ENCODE measurements around the gene AHSA1. TPM values are rescaled to one million over a fixed set of nuclear protein-coding genes. Genes with fewer than 3 reads are reported as not detected.

Gene AHSA1
- total RNA-seq, 2 donors from 2014 or later: 78.3 to 85.3 TPM

DNA sequence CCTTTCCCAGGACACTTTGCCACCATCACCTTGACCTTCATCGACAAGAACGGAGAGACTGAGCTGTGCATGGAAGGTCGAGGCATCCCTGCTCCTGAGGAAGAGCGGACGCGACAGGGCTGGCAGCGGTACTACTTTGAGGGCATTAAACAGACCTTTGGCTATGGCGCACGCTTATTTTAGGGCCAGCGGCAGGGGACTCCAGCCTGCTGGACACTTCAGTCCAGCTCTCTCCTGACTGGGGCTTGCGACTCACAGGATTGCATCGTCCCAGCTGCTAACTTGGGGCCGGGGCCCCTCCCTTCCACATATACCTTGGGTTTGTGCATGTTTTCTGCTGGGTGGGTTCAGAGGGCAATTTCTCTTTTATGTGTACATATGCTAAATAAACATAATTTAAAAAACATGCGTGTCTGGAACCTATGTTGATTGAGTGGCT is 11.2 kb downstream of the AHSA1 start:
- intact Hi-C loops (cut with DNase I): no loop called here
- no peak for DNase-seq (ENCODE audit: low spot score)

GRCh38 chr14:77469539-77469938 is 11.6 kb downstream of the AHSA1 start:
- intact Hi-C loops (cut with DNase I): no loop called here
- DNase-seq (ENCODE audit: low spot score): no peak

- no peak for DNase-seq (ENCODE audit: low spot score)
These were observed 12.5 kb downstream of the AHSA1 start for GRCh38 chr14:77470224-77470870.

GRCh38 chr14:77473921-77474320 is 16.0 kb downstream of the AHSA1 start:
- intact Hi-C loops (cut with DNase I): no loop called here
- DNase-seq (ENCODE audit: low spot score): no peak

More at GRCh38 chr14:77470224-77470870, 12.5 kb downstream of the AHSA1 start:
- intact Hi-C loops (cut with DNase I): no loop called here

DNA sequence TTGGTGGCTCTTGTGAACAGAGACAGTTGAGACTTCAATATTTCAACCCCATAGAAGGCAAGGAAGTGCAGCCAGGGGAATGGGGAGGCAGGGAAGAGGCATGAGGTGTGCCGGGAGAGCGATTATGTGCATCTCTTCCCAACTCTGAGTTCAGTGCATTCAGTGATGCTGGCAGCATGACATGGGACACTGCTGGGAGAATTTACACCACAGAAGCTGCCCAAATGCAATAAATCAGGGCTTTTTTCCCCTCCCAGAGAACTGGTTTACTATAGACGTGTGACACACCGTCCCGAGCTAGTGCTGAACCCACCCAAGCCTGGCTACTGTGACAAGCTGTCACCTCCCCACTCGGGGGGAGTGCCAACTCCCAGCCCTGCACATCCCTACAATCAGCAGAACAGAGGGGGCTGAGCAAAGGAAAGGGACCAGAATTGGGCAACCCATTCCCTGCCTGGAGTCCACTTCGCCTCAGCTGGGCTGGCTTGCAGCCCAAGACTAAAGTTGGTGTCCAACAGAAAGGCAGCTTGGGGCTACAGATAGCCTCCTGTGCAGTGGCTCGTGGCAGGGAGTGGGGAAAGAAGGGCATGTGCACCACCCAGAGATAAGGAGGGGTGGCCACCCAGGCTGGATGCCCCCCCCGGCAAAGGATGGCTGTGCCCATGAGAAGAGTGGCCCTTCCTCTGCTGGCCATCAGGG is 16.7 kb downstream of the AHSA1 start:
- DNase-seq (ENCODE audit: low spot score): no peak
- intact Hi-C loops (cut with DNase I): no loop called here

DNA sequence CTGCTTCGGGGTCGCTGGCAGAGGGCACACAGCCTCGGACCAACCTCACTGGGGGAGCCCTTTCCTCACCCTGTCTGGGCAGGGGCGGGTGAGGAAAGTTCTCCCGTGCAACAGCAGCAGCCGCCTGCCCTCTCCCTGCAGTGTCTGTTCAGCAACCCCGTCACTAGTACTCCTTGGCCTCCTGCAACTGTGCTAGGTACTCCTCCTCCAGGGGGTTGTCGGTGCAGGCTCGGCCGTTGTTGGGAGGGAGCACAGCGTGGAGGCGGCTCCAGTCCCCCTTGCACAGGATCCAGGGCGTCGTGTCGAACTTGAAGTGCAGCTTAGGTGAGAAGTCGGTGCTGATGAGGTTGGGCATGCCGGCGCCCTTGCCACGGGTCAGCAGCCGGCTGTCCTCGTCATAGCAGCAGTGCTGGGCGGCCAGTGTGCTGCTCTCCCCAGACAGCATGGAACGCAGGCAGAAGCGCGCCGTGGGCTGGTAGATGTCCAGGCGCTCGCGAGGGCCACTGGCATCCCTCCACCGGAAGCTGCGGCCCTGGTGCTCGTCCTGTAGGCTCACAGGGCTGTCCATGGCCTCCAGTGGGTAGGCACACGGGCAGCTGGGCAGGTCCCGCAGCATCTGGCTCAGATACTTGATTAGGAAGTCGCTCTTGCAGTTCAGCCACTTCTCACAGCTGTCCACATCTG is 17.7 kb downstream of the AHSA1 start:
- no peak for DNase-seq (ENCODE audit: low spot score)
- intact Hi-C loops (cut with DNase I): no loop called here

DNA sequence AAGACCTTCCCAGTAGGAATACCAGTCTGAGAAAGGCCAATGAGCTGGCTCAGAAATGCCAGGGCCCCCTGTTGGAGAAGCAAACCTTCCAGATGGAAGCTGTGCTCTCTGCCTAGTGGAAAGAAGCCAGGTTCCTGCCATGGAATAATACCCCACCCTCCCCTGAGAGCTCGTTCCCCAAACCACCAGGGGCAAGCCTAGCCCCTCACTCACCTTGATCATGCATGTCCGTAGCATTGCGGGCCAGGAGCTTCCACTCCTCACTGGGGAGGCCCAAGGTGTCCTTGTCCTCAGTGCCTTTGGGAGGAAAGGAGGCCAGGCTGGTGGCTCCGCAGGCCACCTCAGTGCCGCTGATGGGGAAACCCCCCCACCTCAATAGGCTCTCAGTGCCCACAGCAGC is 20.1 kb downstream of the AHSA1 start:
- intact Hi-C loops (cut with DNase I): no loop called here
- DNase-seq (ENCODE audit: low spot score): peak; percentile 58

GRCh38 chr14:77478796-77479195 is 20.9 kb downstream of the AHSA1 start:
- DNase-seq (ENCODE audit: low spot score): no peak
- intact Hi-C loops (cut with DNase I): no loop called here

GRCh38 chr14:77482422-77482821 is 24.5 kb downstream of the AHSA1 start:
- DNase-seq (ENCODE audit: low spot score): no peak
- intact Hi-C loops (cut with DNase I): no loop called here

- DNase-seq (ENCODE audit: low spot score): no peak
- intact Hi-C loops (cut with DNase I): no loop called here
These were observed 27.4 kb downstream of the AHSA1 start for GRCh38 chr14:77485256-77485655.

DNA sequence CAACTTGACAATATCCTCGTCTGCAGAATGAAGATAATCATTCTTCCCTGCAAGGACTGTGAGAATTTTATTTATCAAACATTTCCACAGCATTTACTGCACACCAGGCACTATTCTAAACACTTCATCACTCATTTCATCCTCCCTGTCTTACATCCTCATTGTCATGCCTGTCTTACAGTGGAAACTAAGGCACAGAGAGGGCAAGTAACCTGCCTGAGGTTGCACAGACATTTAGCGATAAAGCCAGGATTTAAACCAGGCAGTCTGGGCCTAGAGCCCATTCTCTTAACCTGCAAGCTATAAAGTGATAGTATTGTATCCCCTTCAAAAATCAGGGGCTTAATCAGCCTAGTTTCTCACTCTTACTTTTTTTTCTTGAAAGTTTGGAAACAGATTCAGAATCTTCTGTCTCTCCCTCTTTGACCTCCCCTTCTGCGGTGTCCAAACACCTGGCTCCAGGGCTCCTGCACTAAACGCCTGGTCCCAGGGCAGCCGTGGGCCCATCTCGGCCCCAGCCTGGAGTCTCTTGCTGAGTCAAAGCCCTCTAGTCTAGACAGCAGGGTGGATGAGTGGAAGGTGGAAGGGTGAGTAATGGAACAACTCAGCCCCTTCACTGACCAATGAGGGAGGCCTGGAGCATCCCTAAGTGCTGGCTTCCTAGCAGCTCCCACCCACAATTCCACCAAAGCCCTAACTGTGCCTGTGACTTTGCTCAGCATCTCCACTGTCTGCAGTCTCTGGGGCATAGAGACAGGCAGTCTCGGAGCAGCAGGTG is 28.2 kb downstream of the AHSA1 start:
- DNase-seq (ENCODE audit: low spot score): no peak
- intact Hi-C loops (cut with DNase I): no loop called here

DNA sequence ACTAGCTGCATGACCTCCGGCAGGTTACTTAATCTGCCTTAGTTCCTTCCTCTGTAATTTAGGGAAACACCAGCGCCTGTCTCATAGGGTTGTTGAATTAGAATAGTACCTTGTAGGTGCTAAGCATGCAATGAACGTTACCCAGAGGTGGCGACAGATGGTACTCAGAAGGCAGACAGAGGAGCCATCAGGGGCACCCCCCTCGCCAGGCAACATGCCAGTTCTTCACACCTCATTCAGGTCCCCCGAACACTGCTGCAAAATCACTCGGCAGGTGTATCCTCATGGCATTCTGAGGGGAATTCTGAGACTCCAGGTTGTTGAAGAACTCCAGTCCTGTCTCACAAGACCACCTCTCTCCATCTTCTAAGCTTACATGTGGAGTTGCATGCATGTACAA is 30.7 kb downstream of the AHSA1 start:
- intact Hi-C loops (cut with DNase I): loop anchor here in 1 of 2 donors (1.0 kb wide), 1 partner anchor 34 kb away; no protein-coding TSS in a partner anchor
- DNase-seq (ENCODE audit: low spot score): no peak

- no peak for DNase-seq (ENCODE audit: low spot score)
These were observed 31.1 kb downstream of the AHSA1 start for GRCh38 chr14:77489041-77489440.

GRCh38 chr14:77490347-77490986 is 32.6 kb downstream of the AHSA1 start:
- intact Hi-C loops (cut with DNase I): no loop called here
- no peak for DNase-seq (ENCODE audit: low spot score)

More at GRCh38 chr14:77489041-77489440, 31.1 kb downstream of the AHSA1 start:
- intact Hi-C loops (cut with DNase I): no loop called here

DNA sequence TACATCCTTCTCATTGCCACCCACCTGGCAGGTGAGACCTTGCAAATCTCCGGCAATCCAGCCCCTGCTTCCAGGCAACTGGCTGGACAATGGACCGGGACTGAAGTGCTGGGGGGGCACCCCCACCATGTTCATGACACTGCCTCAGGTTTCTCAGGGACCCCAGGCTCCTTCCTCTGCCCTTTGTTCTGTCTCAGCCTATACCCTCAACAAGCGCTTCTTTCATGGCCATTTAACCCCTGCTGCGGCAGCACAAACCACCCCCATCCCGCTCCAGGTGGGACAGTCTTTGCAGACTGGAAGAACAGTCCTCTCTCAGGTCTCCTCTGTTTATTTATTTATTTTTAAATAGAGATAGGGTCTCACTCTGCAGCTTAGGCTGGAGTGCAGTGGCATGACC is 33.2 kb downstream of the AHSA1 start:
- intact Hi-C loops (cut with DNase I): no loop called here
- no peak for DNase-seq (ENCODE audit: low spot score)

DNA sequence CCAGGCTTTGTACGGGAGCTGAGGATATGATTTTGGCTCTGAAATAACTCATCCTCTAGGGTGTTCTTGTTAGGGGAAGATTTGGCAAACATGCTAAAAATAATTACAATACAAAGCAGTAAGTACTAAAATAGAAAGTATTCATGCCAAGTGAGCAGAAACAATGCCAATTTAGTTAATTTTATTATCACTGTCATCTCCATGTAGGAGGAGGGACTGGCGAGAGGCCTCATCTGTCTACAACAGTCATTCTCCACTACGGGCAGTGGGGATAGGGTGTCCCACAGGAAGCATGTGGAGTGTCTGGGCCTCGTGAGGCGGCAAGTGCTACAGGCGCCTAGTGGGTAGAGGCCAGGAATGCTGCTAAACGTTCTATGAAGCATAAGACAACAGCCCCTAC is 37.4 kb downstream of the AHSA1 start:
- no peak for DNase-seq (ENCODE audit: low spot score)
- intact Hi-C loops (cut with DNase I): no loop called here

- intact Hi-C loops (cut with DNase I): no loop called here
- no peak for DNase-seq (ENCODE audit: low spot score)
These were observed 40.5 kb downstream of the AHSA1 start, which contains the start of gene ISM2 for GRCh38 chr14:77498120-77498979. TSS of gene ISM2 (minus strand) at chr14:77498816. CDS start at chr14:77498793, 23 bp downstream.

GRCh38 chr14:77498984-77499527 is 41.2 kb downstream of the AHSA1 start:
- intact Hi-C loops (cut with DNase I): no loop called here
- no peak for DNase-seq (ENCODE audit: low spot score)
